Measurements from ENCODE around the gene CDH9.

CDH9 gene

DNA sequence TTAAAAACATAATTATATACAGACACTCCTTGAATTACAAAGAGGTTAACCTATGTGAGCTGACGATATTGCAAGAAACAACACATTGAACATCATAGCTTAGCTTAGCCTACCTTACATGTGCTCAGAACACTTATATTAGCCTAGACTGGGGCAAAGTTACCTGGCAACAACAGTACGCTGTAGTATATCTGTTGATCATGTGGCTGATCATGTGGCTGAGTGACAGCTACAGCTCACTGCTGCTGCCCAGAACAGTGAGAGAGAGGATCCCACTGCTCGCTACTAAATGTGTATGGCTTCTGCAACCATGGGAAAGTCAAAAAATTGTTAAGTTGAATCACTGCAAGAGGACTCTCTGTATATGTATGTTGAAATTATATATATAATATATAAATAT, 169.9 kb downstream of the CDH9 start:
- no peak for TF ChIP-seq CEBPB (IDR thresholded peaks at IDR 0.05)

DNA sequence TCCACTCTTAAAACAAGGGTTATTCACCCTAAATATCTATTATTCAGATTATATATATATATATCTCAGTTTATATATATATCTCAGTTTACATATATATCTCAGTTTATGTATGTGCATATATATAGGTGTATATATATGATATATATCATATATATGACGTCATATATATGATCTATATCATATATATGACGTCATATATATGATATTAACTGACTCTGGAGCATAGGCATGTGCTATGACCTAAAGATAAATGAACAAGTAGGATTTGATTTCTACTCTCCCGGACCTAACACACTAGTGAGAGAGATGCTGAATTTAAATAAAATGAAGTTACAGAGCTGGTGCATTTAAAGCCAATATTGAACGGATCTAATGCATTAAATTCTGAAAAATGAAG, 174.3 kb downstream of the CDH9 start:
- no peak for TF ChIP-seq ZBTB7A (IDR thresholded peaks at IDR 0.05; ENCODE audit: low read depth)
- TF ChIP-seq, protein P1, sequence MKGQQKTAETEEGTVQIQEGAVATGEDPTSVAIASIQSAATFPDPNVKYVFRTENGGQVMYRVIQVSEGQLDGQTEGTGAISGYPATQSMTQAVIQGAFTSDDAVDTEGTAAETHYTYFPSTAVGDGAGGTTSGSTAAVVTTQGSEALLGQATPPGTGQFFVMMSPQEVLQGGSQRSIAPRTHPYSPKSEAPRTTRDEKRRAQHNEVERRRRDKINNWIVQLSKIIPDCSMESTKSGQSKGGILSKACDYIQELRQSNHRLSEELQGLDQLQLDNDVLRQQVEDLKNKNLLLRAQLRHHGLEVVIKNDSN (IDR thresholded peaks at IDR 0.05): no peak
- no peak for TF ChIP-seq TCF12 (IDR thresholded peaks at IDR 0.05; ENCODE audit: low read depth)
- TF ChIP-seq, protein P2, sequence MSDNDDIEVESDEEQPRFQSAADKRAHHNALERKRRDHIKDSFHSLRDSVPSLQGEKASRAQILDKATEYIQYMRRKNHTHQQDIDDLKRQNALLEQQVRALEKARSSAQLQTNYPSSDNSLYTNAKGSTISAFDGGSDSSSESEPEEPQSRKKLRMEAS (IDR thresholded peaks at IDR 0.05): no peak
- no peak for TF ChIP-seq CREB1 (IDR thresholded peaks at IDR 0.05; ENCODE audit: low read depth)
- TF ChIP-seq RAD21 (IDR thresholded peaks at IDR 0.05; ENCODE audit: low read depth): no peak
- TF ChIP-seq TEAD4 (IDR thresholded peaks at IDR 0.05): no peak
- no peak for TF ChIP-seq NFIC (IDR thresholded peaks at IDR 0.05)
- no peak for TF ChIP-seq YY1 (IDR thresholded peaks at IDR 0.05; ENCODE audit: low read depth)
- TF ChIP-seq, protein P3, sequence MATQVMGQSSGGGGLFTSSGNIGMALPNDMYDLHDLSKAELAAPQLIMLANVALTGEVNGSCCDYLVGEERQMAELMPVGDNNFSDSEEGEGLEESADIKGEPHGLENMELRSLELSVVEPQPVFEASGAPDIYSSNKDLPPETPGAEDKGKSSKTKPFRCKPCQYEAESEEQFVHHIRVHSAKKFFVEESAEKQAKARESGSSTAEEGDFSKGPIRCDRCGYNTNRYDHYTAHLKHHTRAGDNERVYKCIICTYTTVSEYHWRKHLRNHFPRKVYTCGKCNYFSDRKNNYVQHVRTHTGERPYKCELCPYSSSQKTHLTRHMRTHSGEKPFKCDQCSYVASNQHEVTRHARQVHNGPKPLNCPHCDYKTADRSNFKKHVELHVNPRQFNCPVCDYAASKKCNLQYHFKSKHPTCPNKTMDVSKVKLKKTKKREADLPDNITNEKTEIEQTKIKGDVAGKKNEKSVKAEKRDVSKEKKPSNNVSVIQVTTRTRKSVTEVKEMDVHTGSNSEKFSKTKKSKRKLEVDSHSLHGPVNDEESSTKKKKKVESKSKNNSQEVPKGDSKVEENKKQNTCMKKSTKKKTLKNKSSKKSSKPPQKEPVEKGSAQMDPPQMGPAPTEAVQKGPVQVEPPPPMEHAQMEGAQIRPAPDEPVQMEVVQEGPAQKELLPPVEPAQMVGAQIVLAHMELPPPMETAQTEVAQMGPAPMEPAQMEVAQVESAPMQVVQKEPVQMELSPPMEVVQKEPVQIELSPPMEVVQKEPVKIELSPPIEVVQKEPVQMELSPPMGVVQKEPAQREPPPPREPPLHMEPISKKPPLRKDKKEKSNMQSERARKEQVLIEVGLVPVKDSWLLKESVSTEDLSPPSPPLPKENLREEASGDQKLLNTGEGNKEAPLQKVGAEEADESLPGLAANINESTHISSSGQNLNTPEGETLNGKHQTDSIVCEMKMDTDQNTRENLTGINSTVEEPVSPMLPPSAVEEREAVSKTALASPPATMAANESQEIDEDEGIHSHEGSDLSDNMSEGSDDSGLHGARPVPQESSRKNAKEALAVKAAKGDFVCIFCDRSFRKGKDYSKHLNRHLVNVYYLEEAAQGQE (IDR thresholded peaks at IDR 0.05; ENCODE audit: low read depth): no peak

DNA sequence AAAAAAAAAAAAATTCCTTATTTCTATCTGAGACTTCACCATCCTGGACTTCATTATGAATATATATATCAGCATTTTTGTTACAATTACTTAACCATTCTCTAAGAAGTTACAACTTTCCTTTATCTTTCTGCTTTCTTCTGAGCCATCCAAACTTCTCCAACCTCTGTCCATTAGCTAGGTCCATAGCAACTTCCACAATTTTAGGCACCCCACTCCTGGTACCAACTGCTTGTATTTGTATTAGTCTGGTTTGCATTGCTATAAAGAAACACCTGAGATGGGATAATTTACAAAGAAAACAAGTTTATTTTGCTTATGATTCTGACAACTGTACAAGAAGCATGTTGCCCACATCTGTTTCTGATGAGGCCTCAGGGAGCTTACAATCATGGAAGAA, 182.1 kb downstream of the CDH9 start:
- TF ChIP-seq TCF12 (IDR thresholded peaks at IDR 0.05; ENCODE audit: low read depth): no peak
- no peak for TF ChIP-seq TEAD4 (IDR thresholded peaks at IDR 0.05)
- TF ChIP-seq CEBPB (IDR thresholded peaks at IDR 0.05): no peak
- no peak for TF ChIP-seq CREB1 (IDR thresholded peaks at IDR 0.05; ENCODE audit: low read depth)
- TF ChIP-seq, protein P2 (IDR thresholded peaks at IDR 0.05): no peak
- TF ChIP-seq, protein P3 (IDR thresholded peaks at IDR 0.05; ENCODE audit: low read depth): no peak
- TF ChIP-seq YY1 (IDR thresholded peaks at IDR 0.05; ENCODE audit: low read depth): no peak

DNA sequence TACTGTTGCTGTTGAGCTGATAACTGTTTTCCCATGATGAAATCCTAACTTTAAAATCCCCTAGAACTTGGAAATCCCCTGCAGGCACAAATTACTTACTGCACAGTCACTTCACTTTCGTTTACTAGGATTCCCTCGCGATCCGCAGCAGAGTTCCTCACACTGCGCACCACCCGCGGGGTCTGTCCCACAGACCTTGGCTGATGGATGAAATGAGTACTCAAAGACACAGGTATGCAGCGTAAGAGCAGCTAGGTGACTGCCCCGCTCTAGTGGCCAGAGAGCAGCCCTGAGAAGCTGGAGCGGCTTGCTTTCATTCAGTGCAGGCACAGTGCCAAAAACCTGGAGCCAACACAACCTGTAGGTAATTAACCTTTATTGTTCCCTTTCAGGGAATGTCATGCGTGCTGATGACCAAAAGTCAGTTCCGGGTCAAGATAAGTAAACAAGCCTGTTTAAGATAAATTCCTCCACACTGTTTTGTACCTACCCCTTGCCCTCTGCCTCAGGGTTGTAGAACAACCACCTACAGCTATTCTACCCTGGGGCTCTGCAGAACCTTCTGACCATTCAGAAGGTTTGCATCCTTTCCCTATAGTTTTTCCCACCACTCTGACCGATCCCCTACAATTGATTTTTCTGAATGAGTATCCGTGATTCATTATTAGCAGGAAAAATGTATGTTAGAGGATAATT, 191.2 kb downstream of the CDH9 start:
- TF ChIP-seq, protein P3 (IDR thresholded peaks at IDR 0.05; ENCODE audit: low read depth): no peak
- TF ChIP-seq TEAD4 (IDR thresholded peaks at IDR 0.05) (peak; percentile 47), NFIC (IDR thresholded peaks at IDR 0.05) (peak; percentile 80)

DNA sequence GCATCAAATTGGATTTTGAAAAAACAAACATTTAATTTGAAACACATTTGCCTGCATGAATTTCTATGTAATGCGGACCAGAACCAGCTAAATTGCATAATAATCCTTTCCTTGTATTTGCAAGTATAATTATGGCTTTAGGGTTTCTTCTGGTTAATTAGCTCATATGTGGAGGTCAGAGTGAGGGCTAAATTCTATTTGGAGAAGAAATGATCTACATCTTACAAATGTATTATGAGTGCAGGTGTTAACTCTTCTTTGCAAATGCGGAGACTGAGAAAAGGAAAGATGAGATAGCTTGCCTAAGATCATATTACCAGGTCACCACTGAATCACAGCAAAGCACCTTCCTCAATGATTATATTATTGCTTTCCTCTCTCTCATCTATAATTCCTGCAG, 194.7 kb downstream of the CDH9 start:
- TF ChIP-seq NFIC (IDR thresholded peaks at IDR 0.05) (no peak), TEAD4 (IDR thresholded peaks at IDR 0.05) (no peak), TCF12 (IDR thresholded peaks at IDR 0.05; ENCODE audit: low read depth) (no peak), CEBPB (IDR thresholded peaks at IDR 0.05) (no peak), CREB1 (IDR thresholded peaks at IDR 0.05; ENCODE audit: low read depth) (no peak), RAD21 (IDR thresholded peaks at IDR 0.05; ENCODE audit: low read depth) (no peak), TAF1 (IDR thresholded peaks at IDR 0.05; ENCODE audit: low read depth) (no peak), EGR1 (IDR thresholded peaks at IDR 0.05) (no peak), FOXM1 (IDR thresholded peaks at IDR 0.05; ENCODE audit: borderline replicate concordance, low read depth) (no peak), ZBTB7A (IDR thresholded peaks at IDR 0.05; ENCODE audit: low read depth) (no peak), EP300 (IDR thresholded peaks at IDR 0.05; ENCODE audit: borderline replicate concordance) (no peak), YY1 (IDR thresholded peaks at IDR 0.05; ENCODE audit: low read depth) (no peak)
- TF ChIP-seq, protein P1 (IDR thresholded peaks at IDR 0.05): no peak
- TF ChIP-seq, protein P3 (IDR thresholded peaks at IDR 0.05; ENCODE audit: low read depth): no peak
- TF ChIP-seq, protein P2 (IDR thresholded peaks at IDR 0.05): no peak
